Stimulated activated CD4-positive, alpha-beta T cell treated with anti-CD3 and anti-CD28 coated beads, Interleukin-1b, Interleukin-23, amount 100 ng/mL, for 48 hours (primary cell): ENCODE measurements around the gene C1orf210.

Experiments used
- DNase-seq: peaks from one replicate; pipeline ENCODE4 v3.0.0-alpha.2; 2020

C1orf210 gene

DNA sequence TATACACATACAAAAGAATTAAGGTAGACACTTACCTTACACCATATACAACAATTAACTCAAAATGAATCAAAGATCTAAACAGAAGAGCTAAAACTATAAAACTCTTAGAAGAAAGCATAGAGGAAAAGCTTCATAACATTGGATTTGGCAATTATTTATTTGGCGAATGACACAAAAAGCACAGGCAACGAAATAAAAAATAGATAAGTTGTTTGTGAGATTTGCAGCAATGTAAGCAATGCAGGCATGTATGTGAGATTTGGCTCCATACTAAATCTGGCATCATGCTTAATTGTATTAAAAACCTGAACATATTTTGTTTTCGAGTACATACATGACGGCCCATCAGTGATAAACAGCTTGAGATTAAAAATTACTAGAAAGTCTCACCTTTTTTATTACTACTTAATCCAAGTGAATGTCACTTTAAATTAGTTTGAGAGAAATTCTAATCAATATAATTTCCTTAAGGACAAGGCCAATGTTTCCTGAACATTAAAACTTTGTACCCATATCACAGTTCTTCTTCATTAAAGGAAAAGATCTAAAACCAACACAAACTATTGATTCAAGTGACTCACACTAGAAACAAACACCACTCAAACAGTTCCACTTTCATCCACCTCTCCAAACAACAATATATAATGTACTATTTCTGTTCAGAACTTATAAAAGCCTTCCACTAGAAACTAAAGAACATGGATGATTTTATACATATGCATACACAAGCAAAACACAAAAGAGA lies 38.7 kb downstream of the C1orf210 start:
- DNase-seq: no peak

DNA sequence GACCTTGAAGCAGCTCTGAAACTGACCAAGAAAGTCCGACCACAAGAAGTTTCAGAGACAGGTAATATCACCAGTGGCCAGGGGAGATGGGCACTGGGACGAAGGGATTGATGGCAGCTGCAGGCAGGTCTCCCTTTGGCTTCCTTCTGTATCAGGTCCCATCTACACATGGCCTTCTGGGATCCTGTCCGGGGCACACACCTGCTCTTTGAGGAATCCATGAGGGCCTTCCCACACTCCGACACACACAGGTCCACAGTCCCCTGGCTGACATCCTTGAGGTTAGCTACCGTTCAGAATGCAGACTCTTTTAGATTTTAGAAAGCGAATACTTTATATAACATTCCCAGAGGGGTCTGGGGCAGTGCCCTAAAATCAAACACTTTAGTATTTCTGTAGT lies 42.1 kb downstream of the C1orf210 start:
- DNase-seq: no peak

DNA sequence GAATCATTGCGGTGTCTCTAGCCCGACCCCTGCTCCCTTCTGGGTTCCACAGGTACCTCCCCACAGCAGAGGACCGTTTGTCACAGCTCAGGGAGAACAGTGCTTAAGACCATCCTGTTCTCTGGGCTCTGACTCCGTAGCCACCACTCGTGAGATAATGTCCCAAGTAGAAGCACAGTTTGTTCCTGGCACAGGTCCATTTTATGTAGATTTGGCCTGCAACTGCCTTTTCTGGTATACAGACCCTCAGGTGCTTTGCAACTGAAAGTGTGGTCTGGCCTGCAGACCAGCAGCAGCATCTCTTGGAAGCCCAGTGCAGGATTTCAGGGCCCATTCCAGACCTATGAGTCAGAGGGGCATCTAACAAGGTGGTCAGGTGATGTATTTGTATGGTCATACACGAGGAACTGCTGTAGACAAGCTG lies 44.0 kb downstream of the C1orf210 start:
- DNase-seq: no peak

DNA sequence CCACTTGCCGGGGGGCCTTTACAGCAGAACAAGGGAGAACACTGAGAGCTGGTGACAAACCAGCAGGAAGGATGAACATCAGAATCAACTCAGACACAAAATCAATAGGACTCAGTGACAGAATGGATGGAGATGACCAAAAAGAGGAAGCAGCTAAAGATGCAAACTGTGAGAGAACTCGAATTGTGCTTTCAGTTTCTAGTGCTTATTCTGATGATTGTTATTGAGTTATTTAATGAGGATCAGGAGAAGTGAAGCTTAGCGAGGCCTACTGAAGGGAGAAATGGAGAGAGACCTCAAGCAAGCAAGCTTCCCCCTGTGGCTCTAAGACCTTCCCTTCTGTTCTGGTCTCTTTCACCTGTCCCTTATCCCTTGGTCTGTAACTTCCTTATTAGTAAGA lies 45.9 kb downstream of the C1orf210 start:
- DNase-seq: no peak

DNA sequence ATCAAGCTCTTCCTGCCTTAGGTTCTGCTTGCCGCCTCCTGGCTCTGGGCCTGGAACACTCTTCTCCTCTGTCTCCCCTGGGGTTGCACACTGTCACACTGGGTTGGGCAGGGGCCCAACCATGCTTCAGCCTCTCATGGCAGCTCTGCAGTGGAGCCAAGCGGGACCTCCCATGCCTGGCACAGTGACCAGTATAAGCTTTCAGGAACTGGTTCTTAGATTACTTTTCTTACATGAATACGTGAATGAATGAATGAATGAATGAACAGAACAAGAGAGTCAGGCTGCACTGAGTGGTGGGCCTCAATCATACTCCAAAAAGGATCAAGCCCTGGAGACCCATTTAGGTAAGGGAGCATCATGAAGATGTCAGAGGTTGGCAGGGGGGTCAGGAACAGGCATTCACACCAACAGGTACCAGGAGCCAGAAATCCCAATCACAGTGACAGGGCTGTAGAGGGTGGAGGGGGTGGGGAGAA lies 46.4 kb downstream of the C1orf210 start:
- no peak for DNase-seq

DNA sequence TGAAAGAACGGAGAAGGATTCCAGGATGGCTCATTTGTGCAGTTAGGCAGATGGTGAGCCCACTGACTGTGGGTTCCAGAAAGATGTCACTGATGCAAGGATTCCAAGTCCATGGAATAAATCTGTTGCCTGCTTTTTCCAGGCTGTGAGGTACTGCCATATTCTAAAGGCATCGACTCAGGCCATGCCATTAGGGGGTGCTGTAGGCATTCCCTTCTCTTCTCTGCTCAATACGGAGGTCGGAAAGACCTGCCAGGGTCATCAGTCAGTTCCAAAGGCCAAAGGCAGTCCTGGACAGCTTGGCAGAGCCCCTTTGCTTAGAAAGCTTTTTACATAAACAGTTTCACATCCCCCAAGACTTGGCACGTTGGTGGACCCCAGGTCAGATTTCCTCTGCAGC lies 47.3 kb downstream of the C1orf210 start:
- DNase-seq: peak; percentile 12

DNA sequence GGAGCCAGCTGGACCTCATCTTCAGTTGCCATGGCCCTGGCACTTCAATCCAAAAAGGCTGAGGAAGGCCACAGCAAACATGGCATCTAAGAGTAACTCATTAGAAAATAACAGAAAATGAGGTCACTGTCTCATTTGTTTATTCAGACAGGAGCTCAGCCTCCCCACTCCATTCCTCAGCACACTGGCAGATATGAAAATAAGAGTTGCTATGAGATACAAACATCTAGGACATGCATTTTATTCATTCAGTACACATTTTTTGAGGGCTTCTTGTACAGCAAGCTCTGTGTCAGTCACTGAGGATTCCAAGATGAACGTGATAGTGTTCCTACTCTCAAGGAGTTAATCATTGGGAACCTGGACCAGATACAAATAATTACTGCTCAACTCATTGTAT lies 48.3 kb downstream of the C1orf210 start:
- DNase-seq: no peak

DNA sequence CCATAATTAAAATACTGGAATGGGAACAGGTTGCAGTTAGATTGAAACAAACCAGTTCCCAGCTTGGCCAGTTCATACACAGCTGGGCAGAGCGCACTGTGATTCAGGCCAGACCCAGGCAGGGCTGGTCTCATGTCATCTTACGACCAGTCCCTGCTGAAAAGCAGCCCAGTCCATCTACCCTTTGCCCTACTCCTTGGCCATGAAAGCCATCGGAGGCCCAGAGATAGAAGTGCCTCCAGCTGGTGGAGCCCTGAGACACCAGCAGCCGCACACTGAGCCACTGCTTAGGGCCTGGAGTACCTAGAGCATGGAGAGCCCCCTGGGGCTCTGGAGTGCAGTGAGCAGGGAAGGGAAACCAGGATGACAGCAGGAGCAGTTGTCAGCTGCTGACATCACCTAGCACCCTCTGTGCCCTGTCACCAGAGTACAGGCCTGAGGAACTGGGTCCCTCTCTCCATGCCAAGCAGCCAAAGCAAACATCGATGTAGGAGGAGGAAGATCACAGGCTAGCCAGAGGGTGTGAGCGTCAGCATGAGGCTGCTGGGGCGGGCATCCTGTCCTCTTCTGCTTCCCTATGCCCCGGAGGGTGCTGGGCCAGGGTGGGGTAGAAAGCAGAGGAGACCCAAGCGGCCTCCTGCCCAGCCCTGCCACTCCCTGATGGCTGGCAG lies 49.8 kb downstream of the C1orf210 start:
- DNase-seq: no peak

DNA sequence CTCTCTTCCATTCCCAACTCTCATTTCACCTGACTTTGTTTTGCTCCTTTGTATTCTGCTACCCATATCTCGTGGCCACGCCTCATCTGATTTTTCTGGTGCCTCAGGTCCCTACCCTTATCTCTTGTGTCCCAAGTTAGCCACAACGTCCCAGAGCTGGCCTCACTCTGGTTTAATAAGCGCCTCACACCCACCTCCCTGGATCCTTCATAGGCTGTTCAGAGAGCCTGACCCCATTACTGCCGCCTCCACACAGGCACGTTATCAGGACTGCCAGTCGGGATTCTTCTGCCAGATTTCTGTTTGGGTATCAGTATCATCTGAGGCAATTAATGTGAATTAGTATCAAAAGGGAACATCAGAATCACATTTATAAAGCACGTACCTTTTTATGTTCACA lies 50.3 kb downstream of the C1orf210 start:
- no peak for DNase-seq

DNA sequence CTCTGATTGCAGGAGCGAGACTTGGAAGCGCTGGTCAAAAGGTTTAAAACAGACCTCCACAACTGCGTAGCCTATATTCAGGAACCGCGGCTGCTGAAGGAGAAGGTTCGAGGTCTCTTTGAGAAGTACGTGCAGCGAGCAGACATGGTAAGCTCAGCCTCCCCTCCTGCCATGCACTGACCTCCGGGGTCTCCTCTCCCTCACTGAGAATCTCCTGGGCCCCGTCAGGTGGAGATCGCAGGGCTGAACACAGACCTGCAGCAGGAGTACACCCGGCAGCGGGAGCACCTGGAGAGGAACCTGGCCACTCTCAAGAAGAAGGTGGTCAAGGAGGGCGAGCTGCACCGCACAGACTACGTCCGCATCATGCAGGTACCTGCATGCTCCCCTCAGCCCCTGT lies 51.1 kb downstream of the C1orf210 start:
- DNase-seq: no peak

DNA sequence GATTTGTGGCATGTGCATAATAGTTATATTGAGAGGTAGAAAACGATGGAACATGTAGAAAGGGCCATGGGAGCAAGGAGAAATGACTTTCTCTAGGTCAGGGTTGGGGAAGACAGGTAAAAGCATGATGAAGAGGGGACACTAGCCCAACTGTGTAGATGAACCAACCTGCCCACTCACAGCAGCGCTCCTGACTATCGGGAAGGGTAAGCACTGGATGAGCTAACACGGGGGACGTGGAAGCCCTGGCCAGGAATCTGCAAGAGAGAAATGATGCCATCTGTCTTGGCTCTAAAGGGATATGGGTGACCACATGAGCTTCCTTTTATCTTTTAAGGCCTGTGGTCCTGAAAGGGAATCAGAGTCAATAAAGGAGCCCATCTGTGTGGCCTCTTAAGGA lies 51.8 kb downstream of the C1orf210 start:
- no peak for DNase-seq

DNA sequence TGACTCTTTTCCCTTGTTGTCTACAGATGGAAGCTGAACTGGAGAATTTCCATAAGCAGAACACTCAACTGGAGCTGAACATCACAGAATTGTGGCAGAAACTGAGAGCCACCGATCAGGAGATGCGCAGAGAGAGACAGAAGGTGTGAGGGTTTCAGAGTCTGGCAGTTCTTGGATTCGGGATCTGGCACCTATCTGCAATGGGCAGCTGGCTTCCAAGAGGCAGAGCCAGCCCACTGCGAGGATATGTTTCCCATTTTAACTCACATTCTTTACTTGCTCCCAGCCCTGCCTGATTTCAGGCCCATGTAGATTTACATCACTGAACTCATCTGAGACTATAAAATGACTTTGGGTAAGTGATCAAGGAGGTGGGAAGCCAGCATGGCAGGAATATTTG lies 52.9 kb downstream of the C1orf210 start:
- no peak for DNase-seq

DNA sequence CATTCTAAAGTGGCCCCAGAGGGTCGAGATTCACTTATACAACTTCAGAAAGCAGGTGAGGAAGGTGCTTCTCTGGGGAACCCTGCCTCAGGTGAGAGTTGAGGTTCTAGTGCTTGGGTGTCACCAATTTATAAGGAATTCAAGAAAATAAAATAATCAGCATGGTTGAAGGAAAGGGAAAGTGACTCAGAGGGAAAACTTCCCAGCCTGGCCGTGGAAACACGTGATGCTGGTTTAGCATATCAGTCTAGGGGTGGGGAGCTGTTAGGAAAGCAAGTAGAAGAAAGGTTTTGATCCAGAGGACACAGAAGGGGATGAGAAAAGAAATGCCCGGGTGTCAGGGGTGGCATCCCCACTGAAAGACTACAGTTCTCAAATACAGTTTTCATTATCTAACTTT lies 53.3 kb downstream of the C1orf210 start:
- no peak for DNase-seq
